ENCODE measurements around the gene SLC30A7.

SLC30A7 gene

DNA sequence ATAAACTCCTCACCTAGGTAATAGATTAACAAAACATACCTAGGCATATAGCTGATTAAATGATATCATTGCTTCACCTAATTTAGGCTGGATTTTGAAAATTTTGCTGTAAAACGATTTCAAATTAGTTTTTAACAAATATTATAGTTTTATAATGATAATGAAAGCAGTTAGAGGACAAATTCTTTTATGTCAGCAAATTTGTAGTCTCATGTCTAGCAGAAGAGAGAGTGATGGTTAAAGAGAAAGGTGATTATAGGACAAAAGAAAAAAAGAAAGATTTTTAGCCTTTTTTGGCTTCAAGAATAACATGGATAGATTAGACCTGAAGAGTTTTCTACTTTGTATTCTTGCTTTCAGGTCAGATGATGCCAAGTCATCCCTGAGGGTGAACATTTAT, 133.3 kb downstream of the SLC30A7 start:
- DNase-seq = no peak

DNA sequence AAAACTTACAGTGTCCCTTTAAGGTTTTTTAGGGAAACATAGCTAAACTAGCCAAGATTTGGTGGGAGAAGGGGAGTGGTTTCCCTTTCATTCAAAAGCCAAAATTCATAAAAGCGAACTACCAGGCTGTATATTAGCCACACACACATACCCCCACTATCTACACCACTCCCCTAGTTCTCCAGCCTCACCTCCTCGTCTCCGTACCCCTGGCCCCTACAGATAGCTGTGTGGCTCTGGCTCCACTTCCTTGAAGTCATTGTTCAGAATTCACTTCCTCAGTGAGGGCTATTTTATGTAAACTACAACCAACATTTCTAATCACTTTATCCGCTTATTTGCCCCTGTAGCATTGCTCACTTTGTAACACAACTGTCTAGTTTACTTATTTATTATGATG, 135.0 kb downstream of the SLC30A7 start:
- no peak for DNase-seq

Data from NCI-H2081 (cell line).